Endothelial cell of umbilical vein (primary cell): ENCODE measurements around the gene ABLIM2. TPM values are rescaled to one million over a fixed set of nuclear protein-coding genes. Genes with fewer than 3 reads are reported as not detected.

Experiments
- BruUV-seq: library from RNA; stranded (reverse); fragments of 400-500 nt; replicated peaks from 2 replicates; lab custom pipeline; 2021; lab: Mats Ljungman, UMichigan
- CTCF ChIA-PET: fragments of 300-600, 350-600 bp; sonication (Branson Sonifier 250); formaldehyde crosslinking; loops from one replicate; lab custom pipeline; 2021; ENCODE audit warnings: antibody characterized with exemption, inconsistent platforms; lab: Charles Lee
- POLR2A ChIA-PET: fragments of 300-600, 350-600 bp; sonication (Branson Sonifier 250); formaldehyde crosslinking; loops from one replicate; lab custom pipeline; 2021; ENCODE audit warnings: antibody characterized with exemption, inconsistent platforms; lab: Charles Lee
- DNase-seq: peaks from one replicate; pipeline ENCODE4 v3.0.0-alpha.2; 2011; ENCODE audit warnings: low read depth, low spot score
- FAIRE-seq: peaks from 2 replicates; lab custom pipeline; 2011; peaks lifted over from hg19 to GRCh38; lab: Jason Lieb, UNC
- H2AFZ ChIP-seq: 2 replicates; pipeline ENCODE4 v1.6.0; 2012; ENCODE audit warnings: low read depth, low read length, control low read depth, inconsistent platforms
- H3K27ac ChIP-seq: 2 replicates; pipeline ENCODE4 v1.5.1; 2011; ENCODE audit warnings: low read depth, mild to moderate bottlenecking, control low read depth, low read length, moderate library complexity; ENCODE audit not compliant: insufficient read depth
- H3K27me3 ChIP-seq, 2 experiments: 2 replicates each; pipeline versions ENCODE4 v1.6.0 to v1.6.1; 2011; ENCODE audit warnings: low read length in 2 of 2, mixed read lengths in 1 of 2; ENCODE audit not compliant: control insufficient read depth in 2 of 2, insufficient read depth in 2 of 2
- H3K36me3 ChIP-seq, 2 experiments: 2 replicates in 1 of 2; 3 replicates in 1 of 2; pipeline ENCODE4 v1.5.1; 2011; ENCODE audit warnings: low read length in 2 of 2, mild to moderate bottlenecking in 1 of 2, moderate library complexity in 1 of 2; ENCODE audit not compliant: control insufficient read depth in 2 of 2, insufficient read depth in 2 of 2; ENCODE audit errors: extremely low read depth in 1 of 2
- H3K4me1 ChIP-seq: 3 replicates; pipeline ENCODE4 v1.5.1; 2011; ENCODE audit warnings: mild to moderate bottlenecking, low read length; ENCODE audit not compliant: control insufficient read depth, insufficient read depth; ENCODE audit errors: extremely low read depth
- H3K4me2 ChIP-seq: 2 replicates; pipeline ENCODE4 v1.6.1; 2011; ENCODE audit warnings: low read length, control low read depth, mixed read lengths; ENCODE audit not compliant: insufficient read depth
- H3K4me3 ChIP-seq, 3 experiments: fragments of 200-600 bp in 1 of 3; sonication (generic), shearing (Covaris generic) in 1 of 3; replicated peaks in 1 of 3; 2 replicates each; pipeline ENCODE4 v1.5.1; 2011 to 2016; ENCODE audit warnings: control low read depth in 3 of 3, low read length in 3 of 3, mild to moderate bottlenecking in 2 of 3, inconsistent platforms in 1 of 3, low read depth in 1 of 3, moderate library complexity in 1 of 3; ENCODE audit not compliant: insufficient read depth in 1 of 3
- H3K79me2 ChIP-seq: 2 replicates; pipeline ENCODE4 v1.6.0; 2012; ENCODE audit warnings: low read length, inconsistent platforms; ENCODE audit not compliant: control insufficient read depth, insufficient read depth
- H3K9ac ChIP-seq: replicated peaks from 2 replicates; pipeline ENCODE3; 2011; ENCODE audit warnings: low read length, control low read depth; ENCODE audit not compliant: insufficient read depth; ENCODE audit errors: extremely low read depth
- H3K9me1 ChIP-seq: replicated peaks from 3 replicates; pipeline ENCODE4 v1.6.0; 2011; ENCODE audit warnings: mild to moderate bottlenecking, low read length; ENCODE audit not compliant: control insufficient read depth, insufficient read depth; ENCODE audit errors: extremely low read depth
- H3K9me3 ChIP-seq: replicated peaks from 2 replicates; pipeline ENCODE4 v1.5.1; 2012; ENCODE audit warnings: low read length, inconsistent platforms; ENCODE audit not compliant: control insufficient read depth, insufficient read depth
- H4K20me1 ChIP-seq: replicated peaks from 2 replicates; pipeline ENCODE3; 2011; ENCODE audit warnings: mild to moderate bottlenecking, low read length; ENCODE audit not compliant: control insufficient read depth, insufficient read depth; ENCODE audit errors: extremely low read depth
- EZH2 ChIP-seq: IDR thresholded peaks from 2 replicates; pipeline ENCODE4 v1.6.1; 2012; ENCODE audit warnings: borderline replicate concordance, low read depth, mild to moderate bottlenecking, moderate library complexity, low read length, inconsistent platforms; ENCODE audit not compliant: severe bottlenecking
- FOS ChIP-seq: IDR thresholded peaks from 2 replicates; pipeline ENCODE4 v1.6.1; 2011; ENCODE audit warnings: mild to moderate bottlenecking, low read length, moderate library complexity, borderline replicate concordance; ENCODE audit not compliant: insufficient read depth
- GATA2 ChIP-seq: IDR thresholded peaks from 2 replicates; pipeline ENCODE4 v1.7.0; 2011; ENCODE audit warnings: low read depth, mild to moderate bottlenecking, moderate library complexity, mixed read lengths, low read length; ENCODE audit not compliant: insufficient read length, insufficient read depth
- JUN ChIP-seq: IDR thresholded peaks from 2 replicates; pipeline ENCODE4 v1.6.1; 2011; ENCODE audit warnings: borderline replicate concordance, low read depth; ENCODE audit not compliant: insufficient read length, insufficient read depth
- MYC ChIP-seq: IDR thresholded peaks from one replicate; pipeline ENCODE4 v1.6.1; 2011; ENCODE audit warnings: mild to moderate bottlenecking, low read depth, low read length
- POLR2A ChIP-seq: IDR thresholded peaks from 2 replicates; pipeline ENCODE4 v1.6.1; 2012; ENCODE audit warnings: low read depth, mild to moderate bottlenecking, control low read depth, low read length
- POLR2AphosphoS5 ChIP-seq: IDR thresholded peaks from 2 replicates; pipeline ENCODE4 v1.6.1; 2012; ENCODE audit warnings: low read depth, mild to moderate bottlenecking, control low read depth, low read length, moderate library complexity; ENCODE audit not compliant: insufficient read depth
- dilution Hi-C: fragments of 300-500 bp; cut with MboI; formaldehyde crosslinking; loops from one replicate; pipeline ENCODE4 v1.15.0; 2019; ENCODE audit warnings: low sequenced_read_pairs; ENCODE audit not compliant: extremely low pct_ligation_motif_present
- intact Hi-C: fragments of 100-400 bp; cut with micrococcal nuclease; formaldehyde crosslinking; loops from one replicate; pipeline ENCODE4 v1.10.0; 2022
- polyA plus RNA-seq, 4 experiments: library from polyadenylated mRNA; depleted of rRNA in 3 of 4; stranded (reverse) in 3 of 4; unstranded in 1 of 4; fragments of >200 nt; gene quantifications; 2 replicates each; pipeline versions ENCODE4 v1.2.1 to v1.2.3, GENCODE V29; 2011 to 2012; ENCODE audit warnings: missing spikeins in 1 of 4
- total RNA-seq: library from RNA; stranded (reverse); gene quantifications from 2 replicates; pipeline ENCODE4 v1.2.3, GENCODE V29; 2021
- TF ChIP-seq, protein P1 (sequence below): IDR thresholded peaks from 2 replicates; pipeline ENCODE4 v1.6.1; 2011; ENCODE audit not compliant: insufficient read depth, insufficient read length
- TF ChIP-seq, protein P2 (sequence below), 2 donors: IDR thresholded peaks; 1 replicate in 1 of 2; 2 replicates in 1 of 2; pipeline ENCODE4 v1.5.1; 2011; ENCODE audit warnings: low read length in 2 of 2, mild to moderate bottlenecking in 2 of 2, moderate library complexity in 2 of 2, control low read depth in 1 of 2, inconsistent platforms in 1 of 2, low read depth in 1 of 2; ENCODE audit not compliant: insufficient read depth in 1 of 2; ENCODE audit errors: extremely low read depth in 1 of 2

ABLIM2 gene
- total and polyA plus RNA-seq, 2 donors (not counting 3 experiments of a cell fraction or from before 2014, with no cell fraction given): 0.28 to 0.66 TPM

DNA sequence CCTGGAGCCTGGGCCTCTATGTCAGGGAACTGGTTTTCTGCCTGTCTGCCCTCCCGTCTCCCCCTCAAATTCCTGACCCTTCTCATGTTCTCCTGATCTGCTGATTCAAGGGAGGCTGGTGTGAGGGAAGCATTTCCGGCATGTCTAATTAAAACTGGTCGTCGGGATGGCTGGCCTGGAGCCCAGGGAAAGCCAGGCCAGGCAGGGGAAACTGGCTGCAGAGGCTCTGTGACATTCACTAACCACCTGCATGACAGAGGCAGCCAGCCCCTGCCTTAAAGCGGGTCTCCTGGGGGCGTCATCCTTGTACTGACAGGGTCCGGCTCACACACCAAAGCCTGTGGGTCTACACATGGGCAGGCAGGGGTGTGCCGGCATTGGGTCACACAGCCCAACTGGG, 35.2 kb downstream of the ABLIM2 start:
- CTCF ChIA-PET: no interaction called here
- intact Hi-C loops: no loop called here

More for the DNA sequence above, 35.2 kb downstream of the ABLIM2 start:
- DNase-seq (no peak), FAIRE-seq (no peak)
- POLR2A ChIA-PET: no interaction called here
- no TSS peak for BruUV-seq
- Histone ChIP-seq H4K20me1 (no peaks in the 10 kb centered on the region), H3K36me3 (no peaks in the 10 kb centered on the region), H2AFZ (no peak overlapping the region), H3K27ac (no peak overlapping the region), H3K9me1 (no peaks in the 10 kb centered on the region), H3K27me3 (no peaks in the 10 kb centered on the region), H3K9ac (no peak overlapping the region), H3K4me1 (no peaks in the 10 kb centered on the region), H3K4me3 (no peak overlapping the region), H3K9me3 (no peaks in the 10 kb centered on the region), H3K4me2 (no peak overlapping the region), H3K79me2 (no peaks in the 10 kb centered on the region)
- TF ChIP-seq POLR2A: no peak
- no peak for TF ChIP-seq GATA2
- no peak for TF ChIP-seq MYC
- TF ChIP-seq, protein P1, sequence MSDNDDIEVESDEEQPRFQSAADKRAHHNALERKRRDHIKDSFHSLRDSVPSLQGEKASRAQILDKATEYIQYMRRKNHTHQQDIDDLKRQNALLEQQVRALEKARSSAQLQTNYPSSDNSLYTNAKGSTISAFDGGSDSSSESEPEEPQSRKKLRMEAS: no peak
- TF ChIP-seq EZH2: no peak
- TF ChIP-seq, protein P2, sequence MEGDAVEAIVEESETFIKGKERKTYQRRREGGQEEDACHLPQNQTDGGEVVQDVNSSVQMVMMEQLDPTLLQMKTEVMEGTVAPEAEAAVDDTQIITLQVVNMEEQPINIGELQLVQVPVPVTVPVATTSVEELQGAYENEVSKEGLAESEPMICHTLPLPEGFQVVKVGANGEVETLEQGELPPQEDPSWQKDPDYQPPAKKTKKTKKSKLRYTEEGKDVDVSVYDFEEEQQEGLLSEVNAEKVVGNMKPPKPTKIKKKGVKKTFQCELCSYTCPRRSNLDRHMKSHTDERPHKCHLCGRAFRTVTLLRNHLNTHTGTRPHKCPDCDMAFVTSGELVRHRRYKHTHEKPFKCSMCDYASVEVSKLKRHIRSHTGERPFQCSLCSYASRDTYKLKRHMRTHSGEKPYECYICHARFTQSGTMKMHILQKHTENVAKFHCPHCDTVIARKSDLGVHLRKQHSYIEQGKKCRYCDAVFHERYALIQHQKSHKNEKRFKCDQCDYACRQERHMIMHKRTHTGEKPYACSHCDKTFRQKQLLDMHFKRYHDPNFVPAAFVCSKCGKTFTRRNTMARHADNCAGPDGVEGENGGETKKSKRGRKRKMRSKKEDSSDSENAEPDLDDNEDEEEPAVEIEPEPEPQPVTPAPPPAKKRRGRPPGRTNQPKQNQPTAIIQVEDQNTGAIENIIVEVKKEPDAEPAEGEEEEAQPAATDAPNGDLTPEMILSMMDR (IDR thresholded peaks at IDR 0.05; ENCODE audit: extremely low read depth in 1 of 2, insufficient read depth in 1 of 2, low read depth in 1 of 2, low read length in 2 of 2): no peak
- no peak for TF ChIP-seq FOS
- TF ChIP-seq POLR2AphosphoS5: no peak
- TF ChIP-seq JUN: no peak
- dilution Hi-C loops: no loop called here
